Measurements from ENCODE around the gene TEX48.

The TEX48 gene

DNA sequence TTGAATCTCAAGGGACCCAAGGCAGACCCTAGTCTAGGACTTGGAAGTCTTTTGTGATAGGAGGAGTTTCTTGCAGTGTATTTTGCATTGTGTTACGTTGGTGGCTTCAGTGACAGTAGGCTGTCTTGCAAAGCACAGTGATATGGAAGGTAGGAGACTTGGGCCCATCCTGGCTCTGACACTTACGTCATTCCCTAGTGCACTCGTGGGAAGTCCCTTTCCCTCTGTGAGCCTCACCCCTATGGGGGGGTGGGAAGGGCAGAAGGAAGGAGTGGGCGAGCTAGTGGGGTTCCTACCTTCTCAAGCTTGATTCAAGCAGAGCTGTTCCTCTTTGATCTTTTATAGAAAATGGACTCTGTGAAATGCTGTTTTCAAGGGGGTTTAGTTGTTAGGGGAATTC lies 15.1 kb downstream of the TEX48 start:
- no peak for DNase-seq (ENCODE audit: low read depth)

DNA sequence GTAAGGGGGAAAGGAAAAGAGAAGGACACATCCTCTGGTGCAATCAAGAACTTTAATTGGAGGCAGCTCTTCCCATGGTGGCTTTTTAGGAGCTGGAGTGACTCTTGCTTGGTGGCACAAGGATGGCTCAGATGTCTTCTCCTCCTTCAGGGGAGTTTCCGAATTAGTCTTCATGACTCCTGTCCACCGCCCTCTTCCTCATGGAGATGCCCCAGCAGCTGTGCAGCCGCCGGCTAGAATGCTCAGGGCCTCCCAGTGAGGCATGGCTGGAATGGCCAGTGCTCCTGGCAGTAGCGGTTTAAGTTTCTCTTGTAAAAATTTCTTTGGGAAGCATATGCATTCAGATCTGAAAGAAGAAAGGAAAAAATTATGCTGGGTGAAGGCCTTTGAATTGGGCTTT lies 15.6 kb downstream of the TEX48 start:
- DNase-seq (ENCODE audit: low read depth) = no peak

DNA sequence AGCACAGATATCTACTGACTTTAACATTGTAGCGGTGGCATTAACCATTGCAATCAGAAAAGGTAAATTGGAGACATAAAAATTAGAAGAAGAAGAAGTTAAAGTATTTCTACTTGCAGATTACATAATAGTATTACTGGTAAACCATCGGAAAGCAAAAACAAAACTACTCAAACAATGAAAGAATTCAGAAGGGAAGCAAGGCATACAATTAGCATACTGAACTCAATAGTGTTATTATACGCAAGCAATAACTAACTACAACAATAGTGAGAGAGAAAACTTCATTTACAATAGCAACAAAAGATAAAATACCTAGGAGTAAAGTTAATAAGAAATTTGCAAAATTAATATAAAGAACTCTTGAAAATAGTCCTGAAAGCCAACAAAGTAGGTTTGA lies 17.8 kb downstream of the TEX48 start:
- DNase-seq (ENCODE audit: low read depth) = no peak

GRCh38 chr9:114662081-114662989 lies 19.7 kb downstream of the TEX48 start:
- peak; percentile 56 for DNase-seq (ENCODE audit: low read depth)

DNA sequence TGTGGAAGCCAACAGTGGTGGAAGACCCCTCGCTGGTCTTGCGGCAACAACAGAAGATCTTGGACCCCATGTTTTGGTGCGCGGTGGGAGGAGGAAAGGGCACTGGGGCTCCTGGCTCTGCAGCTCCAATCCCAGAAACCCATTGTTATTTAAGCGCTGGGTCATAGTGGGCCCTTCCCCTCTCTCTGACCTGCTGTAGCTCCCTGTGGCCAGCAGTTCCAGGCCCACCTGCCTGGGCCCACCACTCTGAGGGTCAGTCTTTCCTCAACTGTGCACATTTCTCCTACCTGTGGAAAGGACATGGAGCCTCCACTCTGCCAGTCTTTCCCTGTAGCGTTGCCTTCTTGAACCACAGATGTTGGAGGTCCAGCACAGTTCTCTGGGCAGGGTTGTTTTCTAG lies 24.3 kb downstream of the TEX48 start, which contains the start of gene TEX53:
TSS of gene TEX53 (minus strand) at position 101 of the 400 bp plus-strand sequence. CDS start at position 70, 31 bp downstream.
- no peak for DNase-seq (ENCODE audit: low read depth)

DNA sequence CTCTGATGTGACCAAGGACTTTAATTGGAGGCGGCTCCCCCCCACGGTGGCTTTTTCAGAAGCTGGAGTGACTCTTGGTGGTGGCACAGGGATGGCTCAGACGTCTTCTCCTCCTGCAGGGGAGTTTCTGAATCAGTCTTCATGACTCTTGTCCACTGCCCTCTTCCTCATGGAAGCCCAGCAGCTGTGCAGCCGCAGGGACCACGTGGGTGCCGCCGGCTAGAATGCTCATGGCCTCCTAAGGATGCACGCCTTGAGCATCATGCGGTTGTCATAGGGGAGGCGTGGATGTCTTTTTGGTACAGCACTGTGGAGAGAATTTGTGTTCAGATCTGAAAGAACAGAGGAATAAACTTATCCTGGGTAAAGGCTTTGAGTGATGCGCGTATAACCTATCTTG lies 25.7 kb downstream of the TEX48 start:
- DNase-seq (ENCODE audit: low read depth) = no peak

- no peak for DNase-seq (ENCODE audit: low read depth)
These were observed 26.3 kb downstream of the TEX48 start for GRCh38 chr9:114655689-114656088.

GRCh38 chr9:114653556-114654159 lies 28.3 kb downstream of the TEX48 start:
- peak; percentile 78 for DNase-seq (ENCODE audit: low read depth)

- no peak for DNase-seq (ENCODE audit: low read depth)
These were observed 29.0 kb downstream of the TEX48 start for GRCh38 chr9:114652776-114653555.

GRCh38 chr9:114643896-114644295 lies 38.1 kb downstream of the TEX48 start:
- no peak for DNase-seq (ENCODE audit: low read depth)

DNA sequence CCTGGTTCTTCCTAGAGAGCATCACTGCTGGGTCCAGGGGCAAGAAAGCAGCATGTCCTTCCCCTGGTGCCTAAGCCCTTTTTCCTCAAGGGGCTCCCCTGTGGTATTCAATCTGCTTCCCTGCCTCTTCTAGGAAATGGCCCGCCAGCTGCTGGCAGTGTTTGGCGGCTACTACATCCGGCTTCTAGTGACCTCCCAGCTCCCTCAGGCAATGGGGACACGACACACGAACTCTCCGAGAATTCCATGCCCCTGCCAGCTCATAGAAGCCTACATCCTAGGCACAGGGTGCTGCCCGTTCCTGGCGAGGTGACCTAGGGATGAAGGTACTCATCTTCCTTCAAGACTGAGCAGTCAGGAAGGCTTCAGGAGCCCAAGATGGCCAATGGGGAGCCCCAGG lies 39.0 kb downstream of the TEX48 start:
- DNase-seq (ENCODE audit: low read depth) = no peak

GRCh38 chr9:114641967-114642366 lies 40.0 kb downstream of the TEX48 start:
- no peak for DNase-seq (ENCODE audit: low read depth)

GRCh38 chr9:114638404-114638803 lies 43.6 kb downstream of the TEX48 start:
- no peak for DNase-seq (ENCODE audit: low read depth)

DNA sequence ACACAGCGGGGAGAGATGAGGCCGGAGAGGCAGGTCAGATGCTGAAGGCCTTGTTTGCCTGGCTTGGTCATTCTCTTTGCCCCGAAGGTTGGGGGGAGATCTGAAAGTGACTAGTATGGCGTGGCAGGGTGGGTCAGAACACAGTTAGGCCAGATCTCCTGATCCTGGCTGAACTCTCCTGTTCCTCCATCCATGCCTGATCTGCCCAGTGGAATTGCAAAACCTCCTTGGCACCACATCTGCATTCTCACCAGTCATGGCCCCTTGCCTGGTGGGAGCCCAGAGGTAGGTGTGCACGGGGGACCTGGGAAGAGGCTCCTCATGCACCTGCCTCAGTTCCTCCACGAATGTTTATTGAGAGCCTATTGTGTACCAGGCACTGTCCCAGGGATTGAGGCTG lies 47.6 kb downstream of the TEX48 start:
- no peak for DNase-seq (ENCODE audit: low read depth)

GRCh38 chr9:114633438-114634089 lies 48.4 kb downstream of the TEX48 start:
- no peak for DNase-seq (ENCODE audit: low read depth)

GRCh38 chr9:114631166-114631565 lies 50.8 kb downstream of the TEX48 start:
- DNase-seq (ENCODE audit: low read depth) = no peak

GRCh38 chr9:114629563-114630090 lies 52.4 kb downstream of the TEX48 start:
- no peak for DNase-seq (ENCODE audit: low read depth)

GRCh38 chr9:114627553-114627952 lies 54.4 kb downstream of the TEX48 start:
- no peak for DNase-seq (ENCODE audit: low read depth)

GRCh38 chr9:114626415-114627020 lies 55.5 kb downstream of the TEX48 start:
- DNase-seq (ENCODE audit: low read depth) = no peak

GRCh38 chr9:114624677-114625076 lies 57.3 kb downstream of the TEX48 start:
- no peak for DNase-seq (ENCODE audit: low read depth)

DNA sequence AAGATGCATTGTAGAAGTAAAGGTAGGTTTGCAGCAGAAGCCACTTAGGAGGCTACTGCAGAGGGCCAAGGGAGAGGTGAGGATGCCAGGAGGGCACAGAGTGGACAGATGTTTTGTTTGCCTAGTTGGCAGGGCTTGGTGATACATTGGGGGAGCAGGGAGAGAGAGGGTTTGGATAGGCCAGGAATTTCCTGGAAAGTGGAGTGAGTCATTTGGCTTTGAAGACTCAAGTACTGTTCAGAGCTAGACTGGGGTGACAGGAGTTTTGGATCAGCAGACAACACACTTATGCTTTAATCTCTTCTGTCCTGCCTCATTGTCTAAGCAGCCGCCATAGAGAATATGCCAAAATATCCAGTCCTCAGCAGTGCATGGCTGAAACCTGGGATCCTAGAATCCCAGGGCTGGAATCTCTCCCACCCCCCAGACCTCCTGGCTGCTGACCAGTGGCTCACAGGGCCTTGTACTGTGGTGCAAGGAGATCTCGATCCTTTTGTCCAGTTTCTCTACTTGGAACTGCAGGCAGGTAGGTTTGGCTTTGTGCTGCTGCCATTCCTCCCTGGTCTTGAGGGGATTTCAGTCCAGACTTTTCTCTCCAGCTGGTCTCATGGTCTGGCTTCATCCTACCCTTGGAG lies 59.9 kb downstream of the TEX48 start:
- DNase-seq (ENCODE audit: low read depth) = no peak
